ENCODE measurements around the gene THAP4. TPM values are rescaled to one million over a fixed set of nuclear protein-coding genes. Genes with fewer than 3 reads are reported as not detected.

Gene THAP4
- total RNA-seq, 1 donor from 2014 or later, result 46.0 TPM

GRCh38 chr2:241656190-241656741, 19.3 kb upstream of the THAP4 start:
- Mint-ChIP-seq H3K27ac (ENCODE audit: unreplicated experiment) (no peak overlapping the region), H3K36me3 (ENCODE audit: low read depth, unreplicated experiment) (peaks cover 38% of the 10 kb centered on the region), H3K4me3 (ENCODE audit: unreplicated experiment) (no peak overlapping the region), H3K9me3 (ENCODE audit: unreplicated experiment) (no peaks in the 10 kb centered on the region), H3K4me1 (ENCODE audit: low read depth, unreplicated experiment) (peaks cover 5% of the 10 kb centered on the region), H3K27me3 (ENCODE audit: low read depth, unreplicated experiment) (no peaks in the 10 kb centered on the region)
- H2AFZ ChIP-seq (ENCODE audit: low read depth, low read length), result no peak overlapping the region
- no peak overlapping the region for H3K4me2 ChIP-seq (ENCODE audit: low read length)
- H3K4me3 ChIP-seq (ENCODE audit: insufficient read depth, low read depth, low read length), result no peak overlapping the region
- H3K9ac ChIP-seq (ENCODE audit: low read length), result no peak overlapping the region
- no peak for FAIRE-seq
- no peaks in the 10 kb centered on the region for H3K9me3 ChIP-seq (ENCODE audit: insufficient read depth, low read depth, low read length)
- H3K4me1 ChIP-seq (ENCODE audit: insufficient read depth, low read length), result no peaks in the 10 kb centered on the region
- no peak overlapping the region for H3K27ac ChIP-seq (ENCODE audit: low read depth, low read length)
- peaks cover 20% of the 10 kb centered on the region for H3K79me2 ChIP-seq (ENCODE audit: insufficient read depth, low read length)
- TF ChIP-seq EZH2 (IDR thresholded peaks at IDR 0.05; ENCODE audit: insufficient read depth, low read length), result no peak
- no peak for TF ChIP-seq CTCF (IDR thresholded peaks at IDR 0.05; ENCODE audit: insufficient read depth, low read depth, low read length)
- DNase-seq (ENCODE audit: low read depth), result no peak
- H4K20me1 ChIP-seq (ENCODE audit: insufficient read depth, low read length), result peaks cover 36% of the 10 kb centered on the region
- H3K36me3 ChIP-seq (ENCODE audit: insufficient read depth, low read length), result peaks cover 35% of the 10 kb centered on the region
- no peaks in the 10 kb centered on the region for H3K27me3 ChIP-seq (ENCODE audit: insufficient read depth, low read length)

GRCh38 chr2:241655516-241656189, 18.7 kb upstream of the THAP4 start:
- Histone ChIP-seq H3K27me3 (ENCODE audit: insufficient read depth, low read length) (no peaks in the 10 kb centered on the region), H3K4me3 (ENCODE audit: insufficient read depth, low read depth, low read length) (no peak overlapping the region), H3K79me2 (ENCODE audit: insufficient read depth, low read length) (peaks cover 26% of the 10 kb centered on the region), H3K4me2 (ENCODE audit: low read length) (no peak overlapping the region), H2AFZ (ENCODE audit: low read depth, low read length) (no peak overlapping the region), H3K9ac (ENCODE audit: low read length) (no peak overlapping the region), H3K36me3 (ENCODE audit: insufficient read depth, low read length) (peaks cover 36% of the 10 kb centered on the region), H3K4me1 (ENCODE audit: insufficient read depth, low read length) (no peaks in the 10 kb centered on the region), H3K27ac (ENCODE audit: low read depth, low read length) (no peak overlapping the region), H3K9me3 (ENCODE audit: insufficient read depth, low read depth, low read length) (no peaks in the 10 kb centered on the region), H4K20me1 (ENCODE audit: insufficient read depth, low read length) (peaks cover 40% of the 10 kb centered on the region)
- DNase-seq (ENCODE audit: low read depth) (no peak), FAIRE-seq (no peak)
- H3K4me1 Mint-ChIP-seq (ENCODE audit: low read depth, unreplicated experiment), result peaks cover 7% of the 10 kb centered on the region
- peak overlapping the region; percentile 24 for H3K27ac Mint-ChIP-seq (ENCODE audit: unreplicated experiment)
- no peaks in the 10 kb centered on the region for H3K27me3 Mint-ChIP-seq (ENCODE audit: low read depth, unreplicated experiment)
- no peak for TF ChIP-seq CTCF (IDR thresholded peaks at IDR 0.05; ENCODE audit: insufficient read depth, low read depth, low read length)
- no peak for TF ChIP-seq EZH2 (IDR thresholded peaks at IDR 0.05; ENCODE audit: insufficient read depth, low read length)
- H3K9me3 Mint-ChIP-seq (ENCODE audit: unreplicated experiment), result no peaks in the 10 kb centered on the region
- H3K4me3 Mint-ChIP-seq (ENCODE audit: unreplicated experiment), result no peak overlapping the region
- H3K36me3 Mint-ChIP-seq (ENCODE audit: low read depth, unreplicated experiment), result peaks cover 35% of the 10 kb centered on the region

- Mint-ChIP-seq H3K4me1 (ENCODE audit: low read depth, unreplicated experiment) (peaks cover 10% of the 10 kb centered on the region), H3K36me3 (ENCODE audit: low read depth, unreplicated experiment) (peaks cover 28% of the 10 kb centered on the region), H3K27ac (ENCODE audit: unreplicated experiment) (no peak overlapping the region), H3K4me3 (ENCODE audit: unreplicated experiment) (no peak overlapping the region), H3K27me3 (ENCODE audit: low read depth, unreplicated experiment) (no peaks in the 10 kb centered on the region), H3K9me3 (ENCODE audit: unreplicated experiment) (no peaks in the 10 kb centered on the region)
- no peak overlapping the region for H3K4me3 ChIP-seq (ENCODE audit: insufficient read depth, low read depth, low read length)
- no peak overlapping the region for H3K27ac ChIP-seq (ENCODE audit: low read depth, low read length)
- H3K27me3 ChIP-seq (ENCODE audit: insufficient read depth, low read length), result no peaks in the 10 kb centered on the region
- no peaks in the 10 kb centered on the region for H3K9me3 ChIP-seq (ENCODE audit: insufficient read depth, low read depth, low read length)
- no peak for FAIRE-seq
- H3K4me2 ChIP-seq (ENCODE audit: low read length), result no peak overlapping the region
- no peak for TF ChIP-seq CTCF (IDR thresholded peaks at IDR 0.05; ENCODE audit: insufficient read depth, low read depth, low read length)
- no peak for TF ChIP-seq EZH2 (IDR thresholded peaks at IDR 0.05; ENCODE audit: insufficient read depth, low read length)
- H4K20me1 ChIP-seq (ENCODE audit: insufficient read depth, low read length), result peaks cover 47% of the 10 kb centered on the region
- H3K9ac ChIP-seq (ENCODE audit: low read length), result no peak overlapping the region
- H3K79me2 ChIP-seq (ENCODE audit: insufficient read depth, low read length), result peaks cover 37% of the 10 kb centered on the region
- H3K4me1 ChIP-seq (ENCODE audit: insufficient read depth, low read length), result no peaks in the 10 kb centered on the region
- DNase-seq (ENCODE audit: low read depth), result no peak
- H3K36me3 ChIP-seq (ENCODE audit: insufficient read depth, low read length), result peaks cover 30% of the 10 kb centered on the region
- no peak overlapping the region for H2AFZ ChIP-seq (ENCODE audit: low read depth, low read length)
Measured at GRCh38 chr2:241654551-241654950, 17.6 kb upstream of the THAP4 start.
